GM10248 (cell line): ENCODE data around the gene SNRNP200.

Source experiments
- CTCF ChIA-PET: fragments of 300-600 bp; sonication (Branson Sonifier 250); formaldehyde crosslinking; extraction: SDS; loops from one replicate; lab custom pipeline; 2021; ENCODE audit warnings: antibody characterized with exemption; lab: Yijun Ruan, JAX
- POLR2A ChIA-PET: fragments of 350-650 bp; sonication (Branson Sonifier 250); formaldehyde crosslinking; extraction: SDS; loops from one replicate; lab custom pipeline; 2020; ENCODE audit warnings: antibody characterized with exemption; lab: Yijun Ruan, JAX
- DNase-seq: peaks from one replicate; pipeline ENCODE4 v3.0.0; 2012; ENCODE audit errors: extremely low spot score
- TF ChIP-seq, protein P1 (sequence below): IDR thresholded peaks from 2 replicates; pipeline ENCODE4 v1.5.1; 2012; ENCODE audit warnings: mild to moderate bottlenecking, low read depth; ENCODE audit errors: extremely low read depth, missing control alignments, control extremely low read depth

Gene SNRNP200

DNA sequence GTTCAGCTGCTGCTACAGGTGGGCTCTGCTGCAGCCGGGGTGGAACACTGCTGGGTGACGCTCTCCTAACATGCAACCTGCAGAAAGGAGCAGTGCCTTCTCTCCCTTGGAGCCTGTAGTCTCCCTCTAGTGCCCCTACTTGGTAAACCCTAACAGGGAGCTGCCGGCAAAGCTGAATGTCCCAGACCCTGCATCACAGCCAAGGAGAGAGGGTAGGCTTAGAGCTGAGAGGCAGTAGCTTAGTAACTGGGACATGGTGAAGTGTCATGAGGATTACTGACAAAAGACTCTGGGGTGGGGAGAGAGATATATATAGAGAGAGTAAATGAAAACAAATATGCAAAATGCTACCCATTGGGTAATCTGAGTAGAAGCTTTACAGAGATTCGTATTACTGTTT lies 40.1 kb upstream of the SNRNP200 start:
- DNase-seq: no peak
- TF ChIP-seq, protein P1, sequence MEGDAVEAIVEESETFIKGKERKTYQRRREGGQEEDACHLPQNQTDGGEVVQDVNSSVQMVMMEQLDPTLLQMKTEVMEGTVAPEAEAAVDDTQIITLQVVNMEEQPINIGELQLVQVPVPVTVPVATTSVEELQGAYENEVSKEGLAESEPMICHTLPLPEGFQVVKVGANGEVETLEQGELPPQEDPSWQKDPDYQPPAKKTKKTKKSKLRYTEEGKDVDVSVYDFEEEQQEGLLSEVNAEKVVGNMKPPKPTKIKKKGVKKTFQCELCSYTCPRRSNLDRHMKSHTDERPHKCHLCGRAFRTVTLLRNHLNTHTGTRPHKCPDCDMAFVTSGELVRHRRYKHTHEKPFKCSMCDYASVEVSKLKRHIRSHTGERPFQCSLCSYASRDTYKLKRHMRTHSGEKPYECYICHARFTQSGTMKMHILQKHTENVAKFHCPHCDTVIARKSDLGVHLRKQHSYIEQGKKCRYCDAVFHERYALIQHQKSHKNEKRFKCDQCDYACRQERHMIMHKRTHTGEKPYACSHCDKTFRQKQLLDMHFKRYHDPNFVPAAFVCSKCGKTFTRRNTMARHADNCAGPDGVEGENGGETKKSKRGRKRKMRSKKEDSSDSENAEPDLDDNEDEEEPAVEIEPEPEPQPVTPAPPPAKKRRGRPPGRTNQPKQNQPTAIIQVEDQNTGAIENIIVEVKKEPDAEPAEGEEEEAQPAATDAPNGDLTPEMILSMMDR: peak; percentile 9
- CTCF ChIA-PET: interaction anchor here (0.6 to 2.0 kb wide), 12 partner anchors 9 to 353 kb away, joined by 3 to 12 read pairs (median 4); partner anchors contain the start of genes ASTL and NCAPH
- POLR2A ChIA-PET: interaction anchor here (0.6 kb wide), 1 partner anchor 207 kb away, joined by 5 read pairs; no protein-coding TSS in a partner anchor

DNA sequence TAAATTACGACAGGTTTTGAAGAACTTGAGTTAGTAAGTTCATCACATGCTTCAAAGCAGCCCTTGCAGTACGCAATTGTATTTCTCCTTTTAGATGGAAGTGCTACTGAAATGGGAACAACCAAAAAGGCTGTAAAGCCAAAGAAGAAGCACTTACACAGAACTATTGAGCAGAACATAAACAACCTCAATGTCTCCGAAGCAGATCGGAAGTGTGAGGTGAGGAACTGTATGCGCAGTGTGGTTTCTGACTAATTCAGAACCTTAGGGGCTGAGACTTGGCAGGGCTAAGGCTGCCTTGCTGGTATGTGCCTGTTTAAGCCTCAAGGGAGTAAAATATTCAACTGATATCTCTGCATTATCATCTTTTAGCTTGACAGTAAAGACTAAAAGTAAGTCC lies 38.7 kb upstream of the SNRNP200 start:
- peak; percentile 67 for DNase-seq
- ChIA-PET POLR2A (interaction anchor here (0.7 kb wide), 2 partner anchors 8 to 54 kb away, joined by 3 read pairs; partner anchors contain the start of gene NCAPH), CTCF (interaction anchor here (0.8 to 2.0 kb wide), 6 partner anchors 15 to 210 kb away, joined by 3 to 5 read pairs (median 4); partner anchors contain the start of gene ITPRIPL1)
- TF ChIP-seq, protein P1: no peak

DNA sequence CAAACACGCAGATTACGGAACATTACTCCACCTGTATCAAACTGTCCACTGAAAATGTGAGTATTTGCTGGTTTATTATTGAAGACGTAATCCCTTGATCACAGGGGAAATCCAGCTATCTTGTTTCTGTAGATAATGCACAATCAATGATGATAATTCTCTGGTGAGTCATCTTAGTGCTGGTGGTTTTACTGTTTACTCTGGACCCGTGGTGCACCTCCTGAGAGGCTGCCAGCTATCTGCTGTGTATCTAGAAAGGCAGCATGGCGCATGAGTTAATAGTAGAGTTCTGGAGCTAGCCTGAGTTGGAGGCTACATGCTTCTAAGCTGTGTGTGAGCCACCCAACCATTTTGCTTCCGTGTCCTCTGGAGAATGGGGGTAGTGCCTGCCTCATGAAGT lies 36.7 kb upstream of the SNRNP200 start:
- TF ChIP-seq, protein P1: no peak
- CTCF ChIA-PET: interaction anchor here (1.3 to 1.8 kb wide), 6 partner anchors 9 to 65 kb away, joined by 3 to 5 read pairs (median 3); no protein-coding TSS in a partner anchor
- POLR2A ChIA-PET: no interaction called here
- no peak for DNase-seq

DNA sequence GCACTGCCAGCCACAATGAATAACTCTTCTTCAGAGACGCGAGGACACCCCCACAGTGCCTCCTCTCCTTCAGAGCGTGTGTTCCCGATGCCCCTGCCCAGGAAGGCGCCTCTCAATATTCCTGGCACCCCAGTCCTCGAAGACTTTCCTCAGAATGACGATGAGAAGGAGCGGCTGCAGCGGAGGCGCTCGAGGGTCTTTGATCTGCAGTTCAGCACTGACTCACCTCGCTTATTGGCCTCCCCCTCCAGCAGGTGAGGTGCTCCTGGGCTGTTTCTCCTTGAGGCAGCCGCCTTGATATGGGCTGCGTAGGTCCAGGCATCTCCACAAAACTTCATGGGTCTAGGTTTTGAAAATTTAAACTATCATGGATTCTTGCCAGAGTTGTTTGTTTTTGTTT lies 36.3 kb upstream of the SNRNP200 start:
- DNase-seq: no peak
- TF ChIP-seq, protein P1: no peak
- POLR2A ChIA-PET: no interaction called here
- CTCF ChIA-PET: interaction anchor here (1.3 to 1.8 kb wide), 7 partner anchors 8 to 64 kb away, joined by 3 to 7 read pairs (median 3); no protein-coding TSS in a partner anchor

DNA sequence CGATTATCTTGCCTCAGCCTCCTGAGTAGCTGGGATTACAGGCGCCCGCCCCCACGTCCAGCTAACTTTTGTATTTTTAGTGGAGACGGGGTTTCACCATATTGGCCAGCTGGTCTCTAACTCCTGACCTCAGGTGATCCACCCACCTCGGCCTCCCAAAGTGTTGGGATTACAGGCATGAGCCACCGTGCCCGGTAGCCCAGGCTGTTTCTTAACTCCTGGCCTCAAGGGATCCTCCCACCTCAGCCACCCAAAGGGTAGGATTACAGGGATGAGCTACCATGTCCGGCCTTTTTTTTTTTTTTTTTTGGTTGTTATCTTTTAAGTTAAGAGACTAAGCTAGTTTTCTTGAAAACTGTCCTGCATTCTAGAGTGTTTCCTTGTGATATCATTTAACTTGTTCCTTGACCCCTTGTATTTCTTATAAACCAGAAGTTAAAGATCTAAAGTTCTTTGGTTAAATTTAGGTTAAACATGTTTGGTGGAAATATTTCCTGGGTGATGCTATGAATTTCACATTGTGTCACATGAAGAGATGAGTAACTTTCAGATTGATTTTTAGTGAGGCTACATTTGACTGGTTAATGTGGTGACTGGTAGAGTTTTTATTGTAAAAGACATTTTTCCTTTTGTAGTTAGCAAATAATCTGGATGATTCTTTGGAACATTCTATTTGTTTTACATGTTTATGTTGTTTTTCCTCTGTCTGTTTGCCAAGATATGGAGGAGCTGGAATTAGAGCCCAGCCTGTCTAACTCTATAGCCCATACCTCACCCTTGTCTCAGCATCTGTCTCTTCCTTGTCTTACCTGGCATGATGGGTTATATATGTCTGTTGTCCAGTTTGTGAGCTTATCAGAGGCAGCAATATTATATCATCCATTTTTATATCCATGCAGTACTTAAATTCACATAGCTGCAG lies 35.4 kb upstream of the SNRNP200 start:
- CTCF ChIA-PET: interaction anchor here (1.3 to 1.8 kb wide), 4 partner anchors 7 to 28 kb away, joined by 3 to 7 read pairs (median 4); no protein-coding TSS in a partner anchor
- TF ChIP-seq, protein P1: no peak
- no peak for DNase-seq
- POLR2A ChIA-PET: interaction anchor here (0.6 kb wide), 1 partner anchor 195 kb away, joined by 6 read pairs; the partner anchor contains the start of gene DUSP2

DNA sequence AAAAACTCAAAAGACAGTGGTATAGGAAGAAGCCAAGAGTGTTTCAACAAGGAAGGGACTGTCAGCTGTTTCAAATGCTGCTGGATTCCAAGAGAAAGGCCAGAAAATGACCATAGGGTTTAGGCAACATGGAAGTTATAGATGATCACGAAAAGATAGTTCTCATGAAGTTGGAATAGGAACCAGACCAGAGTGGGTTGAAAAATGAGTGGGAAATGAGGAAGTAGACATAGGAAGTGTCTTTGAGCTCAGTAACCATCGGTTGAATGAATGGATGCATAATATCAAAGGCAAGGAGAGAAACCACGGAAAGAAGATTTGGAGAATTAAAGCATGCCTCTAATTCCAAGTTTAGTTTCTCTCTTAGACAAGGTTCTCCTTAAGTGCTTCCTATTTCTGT lies 31.5 kb upstream of the SNRNP200 start:
- no peak for DNase-seq
- TF ChIP-seq, protein P1: no peak
- CTCF ChIA-PET: interaction anchor here (0.7 to 3.8 kb wide), 7 partner anchors 9 to 198 kb away, joined by 3 to 30 read pairs (median 4); partner anchors contain the start of gene ITPRIPL1
- POLR2A ChIA-PET: interaction anchor here (0.7 kb wide), 1 partner anchor 15 kb away, joined by 3 read pairs; no protein-coding TSS in a partner anchor
